Measurements from ENCODE around the gene GALNTL6.

- no peak for TF ChIP-seq CTCF (optimal IDR thresholded peaks at IDR 0.05 in 1 of 3, IDR thresholded peaks at IDR 0.05 in 1 of 3, conservative IDR thresholded peaks at IDR 0.05 in 1 of 3; ENCODE audit: extremely low read depth in 1 of 3, insufficient read depth in 2 of 3, low read length in 3 of 3)
- no peak for TF ChIP-seq EZH2 (IDR thresholded peaks at IDR 0.05; ENCODE audit: low read length)
Measured at GRCh38 chr4:172352356-172352755, 539.2 kb downstream of the GALNTL6 start.

Data from keratinocyte (primary cell).